ENCODE measurements around the gene DDX41.

The DDX41 gene

GRCh38 chr5:177508837-177509236 lies 7.9 kb downstream of the DDX41 start:
- Histone ChIP-seq H2AK5ac (ENCODE audit: low read length) (no peak overlapping the region), H3K4me2 (ENCODE audit: low read length) (no peak overlapping the region), H3K23ac (ENCODE audit: low read length) (no peak overlapping the region), H2BK15ac (replicated peaks; ENCODE audit: low read depth) (no peak overlapping the region), H3K56ac (ENCODE audit: low read length) (no peak overlapping the region), H2BK5ac (ENCODE audit: low read length) (no peak overlapping the region), H3K4me3 (ENCODE audit: low read length) (no peak overlapping the region), H3K4me1 (ENCODE audit: control insufficient read depth, low read depth, low read length) (no peaks in the 10 kb centered on the region), H3K36me3 (ENCODE audit: control insufficient read depth, insufficient read depth, low read length) (peaks cover 7% of the 10 kb centered on the region), H2BK120ac (ENCODE audit: low read depth, low read length) (no peak overlapping the region), H3K27me3 (ENCODE audit: insufficient read depth, low read length, poor library complexity) (no peaks in the 10 kb centered on the region), H3K79me1 (ENCODE audit: low read length) (no peaks in the 10 kb centered on the region), H4K8ac (ENCODE audit: low read depth, low read length) (no peak overlapping the region), H3K27ac (ENCODE audit: low read depth, low read length) (no peak overlapping the region), H3K79me2 (ENCODE audit: control insufficient read depth, insufficient read depth, low read length) (no peaks in the 10 kb centered on the region), H3K18ac (ENCODE audit: low read length) (no peak overlapping the region), H4K5ac (ENCODE audit: low read length) (no peak overlapping the region), H3K4ac (ENCODE audit: low read depth, low read length) (no peak overlapping the region), H3K9ac (ENCODE audit: low read length) (no peak overlapping the region)
- no CpG with 5 or more reads among the region's 8 CpGs for WGBS (ENCODE audit: extremely low coverage, insufficient coverage, low lambda C conversion rate)
- DNase-seq, result no peak

GRCh38 chr5:177508221-177508611 lies 8.5 kb downstream of the DDX41 start:
- Histone ChIP-seq H3K27me3 (ENCODE audit: insufficient read depth, low read length, poor library complexity) (no peaks in the 10 kb centered on the region), H3K79me1 (ENCODE audit: low read length) (no peaks in the 10 kb centered on the region), H3K18ac (ENCODE audit: low read length) (no peak overlapping the region), H3K9ac (ENCODE audit: low read length) (no peak overlapping the region), H4K8ac (ENCODE audit: low read depth, low read length) (no peak overlapping the region), H3K4me3 (ENCODE audit: low read length) (no peak overlapping the region), H2AK5ac (ENCODE audit: low read length) (no peak overlapping the region), H2BK5ac (ENCODE audit: low read length) (no peak overlapping the region), H3K4me2 (ENCODE audit: low read length) (no peak overlapping the region), H2BK120ac (ENCODE audit: low read depth, low read length) (no peak overlapping the region), H3K4me1 (ENCODE audit: control insufficient read depth, low read depth, low read length) (no peaks in the 10 kb centered on the region), H3K27ac (ENCODE audit: low read depth, low read length) (no peak overlapping the region), H3K79me2 (ENCODE audit: control insufficient read depth, insufficient read depth, low read length) (no peaks in the 10 kb centered on the region), H4K5ac (ENCODE audit: low read length) (no peak overlapping the region), H3K56ac (ENCODE audit: low read length) (no peak overlapping the region), H3K36me3 (ENCODE audit: control insufficient read depth, insufficient read depth, low read length) (peaks cover 7% of the 10 kb centered on the region), H3K4ac (ENCODE audit: low read depth, low read length) (no peak overlapping the region), H3K23ac (ENCODE audit: low read length) (no peak overlapping the region), H2BK15ac (replicated peaks; ENCODE audit: low read depth) (no peak overlapping the region)
- no CpG with 5 or more reads among the region's 26 CpGs for WGBS (ENCODE audit: extremely low coverage, insufficient coverage, low lambda C conversion rate)
- DNase-seq, result no peak

DNA sequence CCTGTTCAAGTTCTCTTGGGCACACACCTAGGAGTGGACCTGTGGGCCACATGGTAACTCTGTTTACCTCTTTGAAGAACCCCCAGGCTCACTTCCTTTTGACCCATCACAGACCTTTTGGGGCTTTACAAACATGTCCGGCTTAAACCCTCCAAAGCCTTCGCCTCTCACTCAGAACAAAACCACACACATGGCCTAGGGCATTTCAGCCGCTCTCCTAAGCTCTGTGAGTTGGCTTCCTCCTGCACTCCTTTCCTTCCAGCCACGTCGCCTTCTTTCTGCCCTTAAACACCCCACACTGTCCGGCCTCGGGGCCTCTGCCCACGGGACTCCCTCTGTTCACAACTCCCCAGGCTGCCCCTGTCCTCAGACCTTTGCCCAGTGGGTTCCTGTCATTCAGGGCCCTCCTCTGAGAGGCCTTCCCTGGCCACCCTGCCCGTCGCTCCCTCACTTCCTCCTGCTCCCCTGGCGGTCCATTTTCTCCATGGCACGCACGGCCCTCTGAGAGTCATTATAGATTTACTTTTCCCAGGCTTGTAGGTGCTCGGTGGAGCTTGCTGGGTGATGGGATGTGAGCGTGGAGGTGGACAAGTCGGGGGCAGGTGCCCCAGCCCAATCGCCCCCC lies 9.1 kb downstream of the DDX41 start:
- no peak overlapping the region for H2BK5ac ChIP-seq (ENCODE audit: low read length)
- no peak for DNase-seq
- WGBS (ENCODE audit: extremely low coverage, insufficient coverage, low lambda C conversion rate), result no CpG with 5 or more reads among the region's 17 CpGs

GRCh38 chr5:177507165-177507564 lies 9.6 kb downstream of the DDX41 start:
- DNase-seq, result peak; percentile 61
- H3K4me3 ChIP-seq (ENCODE audit: low read length), result no peak overlapping the region

More for the DNA sequence above, 9.1 kb downstream of the DDX41 start:
- H3K36me3 ChIP-seq (ENCODE audit: control insufficient read depth, insufficient read depth, low read length), result peaks cover 7% of the 10 kb centered on the region
- H3K4ac ChIP-seq (ENCODE audit: low read depth, low read length), result no peak overlapping the region
- no peak overlapping the region for H2AK5ac ChIP-seq (ENCODE audit: low read length)
- no peak overlapping the region for H3K9ac ChIP-seq (ENCODE audit: low read length)
- H4K5ac ChIP-seq (ENCODE audit: low read length), result no peak overlapping the region
- H3K79me2 ChIP-seq (ENCODE audit: control insufficient read depth, insufficient read depth, low read length), result no peaks in the 10 kb centered on the region
- H3K23ac ChIP-seq (ENCODE audit: low read length), result no peak overlapping the region
- H3K4me2 ChIP-seq (ENCODE audit: low read length), result no peak overlapping the region
- H3K18ac ChIP-seq (ENCODE audit: low read length), result no peak overlapping the region
- H3K27me3 ChIP-seq (ENCODE audit: insufficient read depth, low read length, poor library complexity), result no peaks in the 10 kb centered on the region
- H3K4me3 ChIP-seq (ENCODE audit: low read length), result no peak overlapping the region
- H3K56ac ChIP-seq (ENCODE audit: low read length), result no peak overlapping the region
- no peak overlapping the region for H2BK120ac ChIP-seq (ENCODE audit: low read depth, low read length)
- no peak overlapping the region for H2BK15ac ChIP-seq (replicated peaks; ENCODE audit: low read depth)
- H3K27ac ChIP-seq (ENCODE audit: low read depth, low read length), result no peak overlapping the region
- H3K79me1 ChIP-seq (ENCODE audit: low read length), result no peaks in the 10 kb centered on the region
- no peak overlapping the region for H4K8ac ChIP-seq (ENCODE audit: low read depth, low read length)
- no peaks in the 10 kb centered on the region for H3K4me1 ChIP-seq (ENCODE audit: control insufficient read depth, low read depth, low read length)

GRCh38 chr5:177505075-177505474 lies 11.7 kb downstream of the DDX41 start:
- H2AK5ac ChIP-seq (ENCODE audit: low read length), result no peak overlapping the region
- H3K79me2 ChIP-seq (ENCODE audit: control insufficient read depth, insufficient read depth, low read length), result no peaks in the 10 kb centered on the region
- no peaks in the 10 kb centered on the region for H3K27me3 ChIP-seq (ENCODE audit: insufficient read depth, low read length, poor library complexity)
- no peak overlapping the region for H2BK5ac ChIP-seq (ENCODE audit: low read length)
- no peak overlapping the region for H4K5ac ChIP-seq (ENCODE audit: low read length)
- no peak overlapping the region for H3K18ac ChIP-seq (ENCODE audit: low read length)
- no peak overlapping the region for H3K9ac ChIP-seq (ENCODE audit: low read length)
- H3K79me1 ChIP-seq (ENCODE audit: low read length), result no peaks in the 10 kb centered on the region
- DNase-seq, result no peak
- H2BK15ac ChIP-seq (replicated peaks; ENCODE audit: low read depth), result no peak overlapping the region
- no peak overlapping the region for H3K4me3 ChIP-seq (ENCODE audit: low read length)
- no peaks in the 10 kb centered on the region for H3K4me1 ChIP-seq (ENCODE audit: control insufficient read depth, low read depth, low read length)
- H3K36me3 ChIP-seq (ENCODE audit: control insufficient read depth, insufficient read depth, low read length), result no peaks in the 10 kb centered on the region
- WGBS (ENCODE audit: extremely low coverage, insufficient coverage, low lambda C conversion rate), result no CpG with 5 or more reads among the region's 4 CpGs
- no peak overlapping the region for H3K27ac ChIP-seq (ENCODE audit: low read depth, low read length)
- no peak overlapping the region for H4K8ac ChIP-seq (ENCODE audit: low read depth, low read length)
- no peak overlapping the region for H3K4me2 ChIP-seq (ENCODE audit: low read length)
- no peak overlapping the region for H3K23ac ChIP-seq (ENCODE audit: low read length)
- H3K4ac ChIP-seq (ENCODE audit: low read depth, low read length), result no peak overlapping the region
- no peak overlapping the region for H2BK120ac ChIP-seq (ENCODE audit: low read depth, low read length)
- H3K56ac ChIP-seq (ENCODE audit: low read length), result no peak overlapping the region

More at GRCh38 chr5:177507165-177507564, 9.6 kb downstream of the DDX41 start:
- WGBS (ENCODE audit: extremely low coverage, insufficient coverage, low lambda C conversion rate), result no CpG with 5 or more reads among the region's 9 CpGs
- no peaks in the 10 kb centered on the region for H3K79me2 ChIP-seq (ENCODE audit: control insufficient read depth, insufficient read depth, low read length)
- no peaks in the 10 kb centered on the region for H3K4me1 ChIP-seq (ENCODE audit: control insufficient read depth, low read depth, low read length)
- H3K36me3 ChIP-seq (ENCODE audit: control insufficient read depth, insufficient read depth, low read length), result peaks cover 3% of the 10 kb centered on the region
- H3K4me2 ChIP-seq (ENCODE audit: low read length), result no peak overlapping the region
- no peak overlapping the region for H4K5ac ChIP-seq (ENCODE audit: low read length)
- no peak overlapping the region for H2BK5ac ChIP-seq (ENCODE audit: low read length)
- H2AK5ac ChIP-seq (ENCODE audit: low read length), result no peak overlapping the region
- H2BK120ac ChIP-seq (ENCODE audit: low read depth, low read length), result no peak overlapping the region
- no peak overlapping the region for H2BK15ac ChIP-seq (replicated peaks; ENCODE audit: low read depth)
- no peak overlapping the region for H3K4ac ChIP-seq (ENCODE audit: low read depth, low read length)
- no peaks in the 10 kb centered on the region for H3K79me1 ChIP-seq (ENCODE audit: low read length)
- H3K18ac ChIP-seq (ENCODE audit: low read length), result no peak overlapping the region
- no peak overlapping the region for H4K8ac ChIP-seq (ENCODE audit: low read depth, low read length)
- H3K56ac ChIP-seq (ENCODE audit: low read length), result no peak overlapping the region
- H3K23ac ChIP-seq (ENCODE audit: low read length), result no peak overlapping the region
- no peak overlapping the region for H3K9ac ChIP-seq (ENCODE audit: low read length)
- H3K27ac ChIP-seq (ENCODE audit: low read depth, low read length), result no peak overlapping the region
- H3K27me3 ChIP-seq (ENCODE audit: insufficient read depth, low read length, poor library complexity), result no peaks in the 10 kb centered on the region

Data from mesendoderm (in vitro differentiated cells).